LNCaP clone FGC (cell line): ENCODE measurements around the gene PCDHGA5.

Experiments
- DNase-seq: peaks from one replicate; pipeline ENCODE4 v3.0.0-alpha.2; 2011; ENCODE audit warnings: low read depth
- H3K4me3 ChIP-seq: 2 replicates; pipeline ENCODE4 v1.5.1; 2011; ENCODE audit warnings: mild to moderate bottlenecking, low read depth, low read length, control low read depth
- TF ChIP-seq, protein P1 (sequence below): IDR thresholded peaks from 2 replicates; pipeline ENCODE4 v1.5.1; 2012; ENCODE audit warnings: mild to moderate bottlenecking; ENCODE audit not compliant: control insufficient read depth, insufficient read depth; ENCODE audit errors: extremely low read depth

Gene PCDHGA5

DNA sequence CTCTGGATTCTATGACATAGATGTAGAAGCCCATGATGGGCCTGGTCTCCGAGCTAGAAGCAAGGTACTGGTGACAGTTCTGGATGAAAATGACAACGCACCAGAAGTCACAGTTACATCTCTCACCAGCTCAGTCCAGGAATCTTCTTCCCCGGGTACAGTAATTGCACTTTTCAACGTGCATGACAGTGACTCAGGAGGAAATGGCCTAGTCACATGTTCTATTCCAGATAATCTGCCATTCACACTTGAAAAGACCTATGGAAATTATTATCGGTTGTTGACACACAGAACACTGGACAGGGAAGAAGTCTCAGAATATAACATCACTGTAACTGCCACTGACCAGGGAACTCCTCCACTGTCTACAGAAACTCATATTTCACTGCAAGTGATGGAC, 7.8 kb upstream of the PCDHGA5 start:
- no peak for DNase-seq
- TF ChIP-seq, protein P1, sequence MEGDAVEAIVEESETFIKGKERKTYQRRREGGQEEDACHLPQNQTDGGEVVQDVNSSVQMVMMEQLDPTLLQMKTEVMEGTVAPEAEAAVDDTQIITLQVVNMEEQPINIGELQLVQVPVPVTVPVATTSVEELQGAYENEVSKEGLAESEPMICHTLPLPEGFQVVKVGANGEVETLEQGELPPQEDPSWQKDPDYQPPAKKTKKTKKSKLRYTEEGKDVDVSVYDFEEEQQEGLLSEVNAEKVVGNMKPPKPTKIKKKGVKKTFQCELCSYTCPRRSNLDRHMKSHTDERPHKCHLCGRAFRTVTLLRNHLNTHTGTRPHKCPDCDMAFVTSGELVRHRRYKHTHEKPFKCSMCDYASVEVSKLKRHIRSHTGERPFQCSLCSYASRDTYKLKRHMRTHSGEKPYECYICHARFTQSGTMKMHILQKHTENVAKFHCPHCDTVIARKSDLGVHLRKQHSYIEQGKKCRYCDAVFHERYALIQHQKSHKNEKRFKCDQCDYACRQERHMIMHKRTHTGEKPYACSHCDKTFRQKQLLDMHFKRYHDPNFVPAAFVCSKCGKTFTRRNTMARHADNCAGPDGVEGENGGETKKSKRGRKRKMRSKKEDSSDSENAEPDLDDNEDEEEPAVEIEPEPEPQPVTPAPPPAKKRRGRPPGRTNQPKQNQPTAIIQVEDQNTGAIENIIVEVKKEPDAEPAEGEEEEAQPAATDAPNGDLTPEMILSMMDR, result no peak
- no peak overlapping the region for H3K4me3 ChIP-seq

DNA sequence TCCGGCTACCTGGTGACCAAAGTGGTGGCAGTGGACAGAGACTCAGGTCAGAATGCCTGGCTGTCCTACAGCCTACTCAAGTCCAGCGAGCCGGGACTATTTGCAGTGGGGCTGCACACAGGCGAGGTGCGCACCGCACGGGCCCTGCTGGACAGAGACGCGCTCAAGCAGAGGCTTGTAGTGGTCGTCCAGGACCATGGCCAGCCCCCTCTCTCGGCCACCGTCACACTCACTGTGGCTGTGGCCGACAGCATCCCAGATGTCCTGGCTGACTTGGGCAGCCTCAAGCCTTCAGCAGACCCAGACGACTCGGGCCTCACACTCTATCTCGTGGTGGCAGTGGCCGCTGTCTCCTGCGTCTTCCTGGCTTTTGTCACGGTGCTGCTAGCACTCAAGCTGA, 7.0 kb upstream of the PCDHGA5 start:
- no peak overlapping the region for H3K4me3 ChIP-seq
- DNase-seq, result no peak
- TF ChIP-seq, protein P1, result no peak

- peak within 1 kb of the TSS; percentile 50 for H3K4me3 ChIP-seq
- no peak for DNase-seq
- TF ChIP-seq, protein P1, result 0 out of 2 replicates have a peak, but pooled peaks have one; percentile 6
Observed at GRCh38 chr5:141359790-141360426, 4.1 kb upstream of the PCDHGA5 start, which contains the start of gene PCDHGB2. Gene PCDHGB2, plus strand, starts transcription at chr5:141359994. Its CDS starts 142 bp downstream, at chr5:141360136.

DNA sequence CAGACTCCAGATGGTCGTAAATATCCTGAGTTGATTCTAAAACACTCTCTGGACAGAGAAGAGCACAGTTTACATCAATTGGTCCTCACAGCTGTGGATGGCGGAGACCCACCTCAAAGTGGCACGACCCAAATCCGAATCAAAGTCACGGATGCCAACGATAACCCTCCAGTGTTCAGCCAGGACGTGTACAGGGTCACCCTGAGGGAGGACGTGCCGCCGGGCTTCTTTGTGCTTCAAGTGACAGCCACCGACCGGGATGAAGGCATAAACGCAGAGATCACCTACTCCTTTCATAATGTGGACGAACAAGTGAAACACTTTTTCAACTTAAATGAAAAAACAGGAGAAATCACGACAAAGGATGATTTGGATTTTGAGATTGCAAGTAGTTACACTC, 3.3 kb upstream of the PCDHGA5 start:
- DNase-seq, result no peak
- H3K4me3 ChIP-seq, result no peak overlapping the region
- TF ChIP-seq, protein P1, result no peak

GRCh38 chr5:141362719-141363118, 1.2 kb upstream of the PCDHGA5 start:
- TF ChIP-seq, protein P1, result no peak
- DNase-seq, result no peak
- H3K4me3 ChIP-seq, result no peak overlapping the region

DNA sequence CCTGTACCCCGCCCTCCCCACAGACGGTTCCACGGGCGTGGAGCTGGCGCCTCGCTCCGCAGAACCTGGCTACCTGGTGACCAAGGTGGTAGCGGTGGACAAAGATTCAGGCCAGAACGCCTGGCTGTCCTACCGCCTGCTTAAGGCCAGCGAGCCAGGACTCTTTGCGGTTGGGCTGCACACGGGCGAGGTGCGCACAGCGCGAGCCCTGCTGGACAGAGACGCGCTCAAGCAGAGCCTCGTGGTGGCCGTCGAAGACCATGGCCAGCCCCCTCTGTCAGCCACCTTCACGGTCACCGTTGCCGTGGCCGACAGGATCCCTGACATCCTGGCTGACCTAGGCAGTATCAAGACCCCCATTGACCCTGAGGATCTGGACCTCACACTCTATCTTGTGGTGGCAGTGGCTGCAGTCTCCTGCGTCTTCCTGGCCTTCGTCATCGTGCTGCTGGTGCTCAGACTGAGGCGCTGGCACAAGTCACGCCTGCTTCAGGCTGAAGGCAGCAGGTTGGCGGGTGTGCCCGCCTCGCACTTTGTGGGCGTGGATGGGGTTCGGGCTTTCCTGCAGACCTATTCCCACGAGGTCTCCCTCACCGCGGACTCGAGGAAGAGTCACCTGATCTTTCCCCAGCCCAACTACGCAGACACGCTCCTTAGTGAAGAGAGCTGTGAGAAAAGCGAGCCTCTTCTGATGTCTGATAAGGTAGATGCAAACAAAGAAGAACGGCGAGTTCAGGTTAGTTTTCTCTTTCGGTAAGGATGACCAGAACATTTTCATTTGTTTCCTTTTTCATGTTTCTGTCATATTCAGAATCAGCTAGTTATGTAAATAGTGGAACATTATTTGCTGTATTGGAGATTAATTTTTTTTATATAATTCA, 2.3 kb downstream of the PCDHGA5 start:
- peak; percentile 90 for DNase-seq
- TF ChIP-seq, protein P1, result no peak
- no peak overlapping the region for H3K4me3 ChIP-seq
